Measurements from ENCODE around the gene HERC3. TPM values are rescaled to one million over a fixed set of nuclear protein-coding genes. Genes with fewer than 3 reads are reported as not detected.

The HERC3 gene
- total RNA-seq, 2 experiments from 2014 or later: 59.7 to 66.4 TPM

DNA sequence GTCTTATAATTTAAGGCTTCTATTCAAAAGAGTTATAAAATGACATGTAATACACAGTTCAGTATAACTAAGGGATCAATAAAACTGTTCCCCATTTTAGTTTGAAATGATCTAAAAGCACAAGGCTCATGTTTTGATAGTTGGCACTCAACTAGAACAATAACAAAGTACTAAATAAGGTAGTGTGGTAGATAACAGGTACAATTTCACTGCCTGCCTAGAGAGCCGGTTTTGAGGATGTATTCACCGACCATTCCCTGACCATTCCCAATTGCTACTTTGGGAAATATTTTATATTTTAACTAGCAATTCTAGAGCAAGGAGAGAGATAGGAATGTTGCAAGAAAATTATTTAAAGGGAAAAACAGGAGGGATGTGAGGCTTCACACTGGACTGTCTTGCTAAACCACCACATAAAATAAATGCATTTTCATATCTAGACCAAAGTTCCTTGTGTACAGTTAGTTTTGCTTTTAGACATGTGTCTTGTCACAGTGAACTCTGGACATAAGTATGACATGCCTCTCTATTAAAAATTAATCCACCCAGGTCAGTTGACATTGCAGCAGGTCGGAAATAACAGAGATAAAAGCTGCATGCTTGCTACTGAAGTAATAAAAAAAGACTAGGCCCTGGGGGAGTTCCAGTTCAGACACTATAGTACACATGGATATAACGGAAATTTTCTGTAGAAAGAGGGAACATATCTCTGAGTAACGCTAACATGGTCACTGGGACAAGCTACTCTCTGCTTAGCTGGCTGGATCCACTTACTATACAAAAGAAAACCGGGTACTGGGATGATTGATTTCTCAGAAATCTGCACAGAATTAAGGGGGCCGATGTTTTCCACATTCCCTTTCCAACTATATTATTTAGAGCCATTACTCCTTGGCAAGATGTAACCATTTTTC is 161.6 kb downstream of the HERC3 start:
- intact Hi-C loops (cut with micrococcal nuclease): no loop called here
- ChIA-PET POLR2A (interaction anchor here (1.3 kb wide), 1 partner anchor 12 kb away, joined by 3 read pairs; no protein-coding TSS in a partner anchor), CTCF (no interaction called here)
- Mint-ChIP-seq H3K36me3 (ENCODE audit: low read depth) (no peaks in the 10 kb centered on the region), H3K27me3 (peaks cover 1% of the 10 kb centered on the region), H3K9me3 (no peaks in the 10 kb centered on the region), H3K4me3 (no peak overlapping the region), H3K27ac (no peak overlapping the region), H3K4me1 (ENCODE audit: low read depth) (no peaks in the 10 kb centered on the region)
- DNase-seq (no peak), ATAC-seq (no peak)
- TF ChIP-seq, protein P1, sequence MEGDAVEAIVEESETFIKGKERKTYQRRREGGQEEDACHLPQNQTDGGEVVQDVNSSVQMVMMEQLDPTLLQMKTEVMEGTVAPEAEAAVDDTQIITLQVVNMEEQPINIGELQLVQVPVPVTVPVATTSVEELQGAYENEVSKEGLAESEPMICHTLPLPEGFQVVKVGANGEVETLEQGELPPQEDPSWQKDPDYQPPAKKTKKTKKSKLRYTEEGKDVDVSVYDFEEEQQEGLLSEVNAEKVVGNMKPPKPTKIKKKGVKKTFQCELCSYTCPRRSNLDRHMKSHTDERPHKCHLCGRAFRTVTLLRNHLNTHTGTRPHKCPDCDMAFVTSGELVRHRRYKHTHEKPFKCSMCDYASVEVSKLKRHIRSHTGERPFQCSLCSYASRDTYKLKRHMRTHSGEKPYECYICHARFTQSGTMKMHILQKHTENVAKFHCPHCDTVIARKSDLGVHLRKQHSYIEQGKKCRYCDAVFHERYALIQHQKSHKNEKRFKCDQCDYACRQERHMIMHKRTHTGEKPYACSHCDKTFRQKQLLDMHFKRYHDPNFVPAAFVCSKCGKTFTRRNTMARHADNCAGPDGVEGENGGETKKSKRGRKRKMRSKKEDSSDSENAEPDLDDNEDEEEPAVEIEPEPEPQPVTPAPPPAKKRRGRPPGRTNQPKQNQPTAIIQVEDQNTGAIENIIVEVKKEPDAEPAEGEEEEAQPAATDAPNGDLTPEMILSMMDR (IDR thresholded peaks at IDR 0.05): no peak

DNA sequence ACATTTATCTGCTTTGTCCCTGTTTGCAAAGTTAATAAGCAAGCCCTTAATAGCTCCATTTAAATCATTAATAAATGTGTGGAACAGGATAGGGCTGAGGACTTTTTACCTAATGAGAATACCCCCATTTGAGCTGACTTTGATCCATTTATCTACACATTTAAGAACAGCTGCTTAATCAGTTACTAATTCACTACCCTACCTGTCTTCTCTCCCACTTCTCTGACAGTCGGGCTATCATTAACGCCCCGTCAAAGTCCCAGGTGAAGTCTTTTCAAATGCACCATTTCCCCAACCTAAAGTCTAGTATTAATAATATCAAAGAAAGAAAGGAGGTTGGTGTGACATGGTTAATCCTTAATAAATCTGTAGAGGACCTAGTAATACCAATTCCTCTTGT is 162.5 kb downstream of the HERC3 start:
- DNase-seq (no peak), ATAC-seq (no peak)
- TF ChIP-seq, protein P1 (IDR thresholded peaks at IDR 0.05): no peak
- peaks cover 1% of the 10 kb centered on the region for H3K27me3 Mint-ChIP-seq
- ChIA-PET POLR2A (interaction anchor here (1.3 kb wide), 1 partner anchor 11 kb away, joined by 3 read pairs; no protein-coding TSS in a partner anchor), CTCF (interaction anchor here (0.8 kb wide), 1 partner anchor 267 kb away, joined by 3 read pairs; no protein-coding TSS in a partner anchor)
- H3K9me3 Mint-ChIP-seq: no peaks in the 10 kb centered on the region
- no peaks in the 10 kb centered on the region for H3K4me1 Mint-ChIP-seq (ENCODE audit: low read depth)
- H3K36me3 Mint-ChIP-seq (ENCODE audit: low read depth): no peaks in the 10 kb centered on the region
- H3K27ac Mint-ChIP-seq: no peak overlapping the region
- intact Hi-C loops (cut with micrococcal nuclease): no loop called here
- no peak overlapping the region for H3K4me3 Mint-ChIP-seq

DNA sequence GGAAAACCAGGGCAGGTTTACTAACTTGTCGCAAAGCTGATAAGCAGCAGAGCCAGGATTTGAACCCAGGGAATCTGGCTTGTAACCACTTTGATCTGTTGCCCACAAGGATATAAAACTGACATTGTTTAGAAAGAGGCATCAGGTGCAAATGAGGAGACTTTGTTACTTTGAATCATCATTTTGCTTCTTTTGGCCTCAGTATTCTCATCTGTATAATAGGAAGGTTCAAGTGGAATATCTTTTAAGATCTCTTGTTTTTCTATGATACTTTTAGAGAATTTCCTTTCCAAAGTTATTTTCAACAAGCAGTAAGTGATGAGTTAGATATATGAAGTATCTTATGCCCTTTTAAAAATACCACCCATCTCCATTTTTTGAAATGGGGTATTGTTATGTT is 163.2 kb downstream of the HERC3 start:
- no peaks in the 10 kb centered on the region for H3K36me3 Mint-ChIP-seq (ENCODE audit: low read depth)
- H3K9me3 Mint-ChIP-seq: no peaks in the 10 kb centered on the region
- CTCF ChIA-PET: interaction anchor here (1.0 to 1.5 kb wide), 3 partner anchors 9 to 82 kb away, joined by 3 to 4 read pairs (median 3); no protein-coding TSS in a partner anchor
- H3K4me1 Mint-ChIP-seq (ENCODE audit: low read depth): no peaks in the 10 kb centered on the region
- H3K27me3 Mint-ChIP-seq: peaks cover 1% of the 10 kb centered on the region
- ATAC-seq (no peak), DNase-seq (no peak)
- no peak overlapping the region for H3K4me3 Mint-ChIP-seq
- H3K27ac Mint-ChIP-seq: no peak overlapping the region
- POLR2A ChIA-PET: interaction anchor here (1.3 kb wide), 1 partner anchor 11 kb away, joined by 3 read pairs; no protein-coding TSS in a partner anchor
- TF ChIP-seq, protein P1 (IDR thresholded peaks at IDR 0.05): no peak
- intact Hi-C loops (cut with micrococcal nuclease): no loop called here

DNA sequence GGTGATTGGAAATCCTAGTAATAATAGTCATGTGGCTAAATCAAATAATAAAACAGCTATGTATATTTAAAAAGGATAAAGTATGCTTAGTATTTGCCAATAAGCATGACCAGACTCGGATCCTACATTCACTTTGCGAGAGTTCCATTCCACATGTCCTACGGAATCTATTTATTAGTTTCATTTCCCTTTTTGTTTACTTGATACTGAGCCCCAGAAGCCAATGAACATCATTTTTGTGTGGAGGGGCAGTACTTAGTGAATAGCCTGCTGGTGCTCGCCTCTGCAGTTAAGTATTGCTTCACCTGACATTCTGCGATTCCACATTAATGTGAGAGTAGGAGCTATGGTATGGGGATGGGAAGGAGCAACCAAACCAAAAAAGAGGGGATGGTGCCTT is 163.9 kb downstream of the HERC3 start:
- no peak overlapping the region for H3K4me3 Mint-ChIP-seq
- no peaks in the 10 kb centered on the region for H3K36me3 Mint-ChIP-seq (ENCODE audit: low read depth)
- H3K9me3 Mint-ChIP-seq: no peaks in the 10 kb centered on the region
- H3K4me1 Mint-ChIP-seq (ENCODE audit: low read depth): no peaks in the 10 kb centered on the region
- DNase-seq (no peak), ATAC-seq (no peak)
- intact Hi-C loops (cut with micrococcal nuclease): no loop called here
- TF ChIP-seq, protein P1 (IDR thresholded peaks at IDR 0.05): no peak
- ChIA-PET POLR2A (no interaction called here), CTCF (interaction anchor here (1.0 to 1.9 kb wide), 5 partner anchors 9 to 267 kb away, joined by 3 to 4 read pairs (median 3); no protein-coding TSS in a partner anchor)
- H3K27ac Mint-ChIP-seq: no peak overlapping the region
- H3K27me3 Mint-ChIP-seq: peaks cover 1% of the 10 kb centered on the region

DNA sequence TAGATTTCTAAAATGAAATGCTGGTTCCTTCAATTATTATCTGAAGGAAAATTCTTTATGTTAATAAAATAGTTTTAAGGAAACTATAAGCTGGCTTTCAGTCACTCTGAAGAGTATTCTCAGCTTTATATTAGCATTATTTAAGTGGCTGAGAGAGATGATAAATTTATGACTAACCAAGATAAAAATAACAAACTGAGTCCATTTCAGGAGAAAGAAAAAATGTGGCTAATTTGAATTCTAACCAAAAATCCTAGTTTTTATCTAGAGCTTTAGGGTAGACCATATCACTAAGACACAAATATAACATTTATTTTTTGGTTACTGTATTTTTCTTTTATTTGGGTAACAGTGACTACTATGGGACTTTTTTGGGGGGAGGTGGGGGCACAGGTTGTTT is 164.8 kb downstream of the HERC3 start:
- CTCF ChIA-PET: interaction anchor here (1.2 to 1.9 kb wide), 3 partner anchors 26 to 267 kb away, joined by 3 to 4 read pairs (median 4); no protein-coding TSS in a partner anchor
- Mint-ChIP-seq H3K36me3 (ENCODE audit: low read depth) (no peaks in the 10 kb centered on the region), H3K4me3 (no peak overlapping the region), H3K9me3 (no peaks in the 10 kb centered on the region), H3K4me1 (ENCODE audit: low read depth) (no peaks in the 10 kb centered on the region), H3K27me3 (peaks cover 1% of the 10 kb centered on the region), H3K27ac (no peak overlapping the region)
- TF ChIP-seq, protein P1 (IDR thresholded peaks at IDR 0.05): no peak
- DNase-seq (no peak), ATAC-seq (no peak)
- intact Hi-C loops (cut with micrococcal nuclease): no loop called here
- POLR2A ChIA-PET: interaction anchor here (0.7 kb wide), 1 partner anchor 19 kb away, joined by 3 read pairs; no protein-coding TSS in a partner anchor
